ENCODE results near the gene SEMA6D. TPM values are rescaled to one million over a fixed set of nuclear protein-coding genes. Genes with fewer than 3 reads are reported as not detected.

SEMA6D gene
- total RNA-seq, 1 donor from 2014 or later, result 4.0 TPM

GRCh38 chr15:47820747-47821319, 103.5 kb downstream of the SEMA6D start:
- no peaks in the 10 kb centered on the region for H3K27me3 ChIP-seq
- no peaks in the 10 kb centered on the region for H3K4me1 ChIP-seq
- DNase-seq (ENCODE audit: low spot score in 2 of 2), result no peak
- H3K27ac ChIP-seq, result no peak overlapping the region
- intact Hi-C loops (cut with DNase I), result no loop called here
- H3K36me3 ChIP-seq, result no peaks in the 10 kb centered on the region
- TF ChIP-seq CTCF (IDR thresholded peaks at IDR 0.05), result no peak
- no peak overlapping the region for H3K4me3 ChIP-seq
- H3K9me3 ChIP-seq, result no peaks in the 10 kb centered on the region

GRCh38 chr15:47822048-47822447, 104.7 kb downstream of the SEMA6D start:
- Histone ChIP-seq H3K4me3 (no peak overlapping the region), H3K9me3 (no peaks in the 10 kb centered on the region), H3K4me1 (no peaks in the 10 kb centered on the region), H3K36me3 (no peaks in the 10 kb centered on the region), H3K27ac (no peak overlapping the region), H3K27me3 (no peaks in the 10 kb centered on the region)
- intact Hi-C loops (cut with DNase I), result no loop called here
- TF ChIP-seq CTCF (IDR thresholded peaks at IDR 0.05), result no peak
- DNase-seq (ENCODE audit: low spot score in 2 of 2), result no peak
